Right lobe of liver (tissue), 6 donors: ENCODE measurements around the gene ERI3. TPM values are rescaled to one million over a fixed set of nuclear protein-coding genes. Genes with fewer than 3 reads are reported as not detected.
A peak's percentile ranks its signal among the peaks of the same experiment; 100 is the strongest.

Experiments used
- ATAC-seq, 4 donors: fragments of 200-7000 bp; cut with Tn5 transposase; one replicate each; pipeline ENCODE4 v1.9.1; 2020; ENCODE audit warnings: mild to moderate bottlenecking in 4 of 4, moderate library complexity in 4 of 4
- DNase-seq, 3 donors: peaks; one replicate each; pipeline ENCODE4 v3.0.0-alpha.2; 2020
- H3K27ac ChIP-seq, 3 donors: fragments of 200-600 bp; one replicate each; pipeline ENCODE4 v1.8.0; 2022
- H3K27me3 ChIP-seq, 2 donors: fragments of 200-600 bp; one replicate each; pipeline ENCODE4 v1.8.0; 2022
- H3K36me3 ChIP-seq, 4 donors: fragments of 200-600 bp; sonication (generic) in 1 of 4; one replicate each; pipeline versions ENCODE4 v1.5.1 to v1.8.0; 2017 to 2022; ENCODE audit warnings: control low read depth in 1 of 4
- H3K4me1 ChIP-seq, 4 donors: fragments of 200-600 bp; sonication (generic) in 1 of 4; one replicate each; pipeline versions ENCODE4 v1.5.1 to v1.8.0; 2017 to 2022; ENCODE audit warnings: control low read depth in 1 of 4
- H3K4me3 ChIP-seq, 3 donors: fragments of 200-600 bp; one replicate each; pipeline ENCODE4 v1.8.0; 2022
- H3K9me3 ChIP-seq, 4 donors: fragments of 200-600 bp; sonication (generic) in 1 of 4; one replicate each; pipeline versions ENCODE4 v1.5.1 to v1.8.0; 2017 to 2022; ENCODE audit warnings: control low read depth in 1 of 4
- POLR2A ChIP-seq: fragments of 450-650 bp; IDR thresholded peaks from one replicate; pipeline ENCODE4 v1.6.1; 2017; ENCODE audit warnings: antibody characterized with exemption, mild to moderate bottlenecking
- WGBS: methylation state at CpG from one replicate; pipeline ENCODE4 v1.1.6; 2018; ENCODE audit warnings: low coverage, low lambda C conversion rate; ENCODE audit not compliant: insufficient coverage; ENCODE audit errors: missing lambda C conversion rate; 5-methylcytosine and 5-hydroxymethylcytosine counted together
- intact Hi-C, 2 donors: fragments of 100-400 bp; cut with DNase I; formaldehyde crosslinking; loops; one replicate each; pipeline versions ENCODE4 v1.11.2 to v1.14.1; 2022
- total RNA-seq, 6 experiments: library from RNA; depleted of rRNA in 2 of 6; stranded (reverse); fragments of >200 nt in 2 of 6; fragmentation: NEBNext Ultra II Directional in 3 of 6; extraction: Animal tissue kit (Norgen Biotek cat#: 25700) in 3 of 6; gene quantifications; one replicate each; pipeline versions ENCODE4 v1.1.0 to v1.2.4, GENCODE V29; 2016 to 2023
- TF ChIP-seq, protein P1 (sequence below), 4 donors: fragments of 200-600 bp in 3 of 4; fragments of 450-650 bp in 1 of 4; IDR thresholded peaks; one replicate each; pipeline versions ENCODE4 v1.5.1 to v1.8.0; 2016 to 2022; ENCODE audit warnings: antibody characterized with exemption in 4 of 4, mild to moderate bottlenecking in 2 of 4
- donor health status: DM: no; HTN: yes; CAD: no.
- donor health status: DM: no; HTN: no; CAD: no.
- donor health status: DM: no; HTN: no; CAD: no.
- donor health status: DM: no; HTN: yes; CAD: no.
- donor health status: DM: no; HTN: yes; CAD: no.

The ERI3 gene
- total RNA-seq, 6 experiments from 2014 or later, result 20.6 to 30.6 (median 23.8) TPM

- no peaks in the 10 kb centered on the region for H3K36me3 ChIP-seq
- DNase-seq (no peak), ATAC-seq (no peak)
- no peaks in the 10 kb centered on the region for H3K9me3 ChIP-seq
- WGBS, result 72% methylated on average over 7 of the region's 7 CpGs
- intact Hi-C loops, result no loop called here
- no peaks in the 10 kb centered on the region for H3K27me3 ChIP-seq
- H3K4me1 ChIP-seq, result peaks cover 0 to 41% (median 15%) of the 10 kb centered on the region in 4 donors
- H3K27ac ChIP-seq, result peak overlapping the region in 1 of 3 donors; percentile 77
- no peak overlapping the region for H3K4me3 ChIP-seq
- TF ChIP-seq, protein P1, sequence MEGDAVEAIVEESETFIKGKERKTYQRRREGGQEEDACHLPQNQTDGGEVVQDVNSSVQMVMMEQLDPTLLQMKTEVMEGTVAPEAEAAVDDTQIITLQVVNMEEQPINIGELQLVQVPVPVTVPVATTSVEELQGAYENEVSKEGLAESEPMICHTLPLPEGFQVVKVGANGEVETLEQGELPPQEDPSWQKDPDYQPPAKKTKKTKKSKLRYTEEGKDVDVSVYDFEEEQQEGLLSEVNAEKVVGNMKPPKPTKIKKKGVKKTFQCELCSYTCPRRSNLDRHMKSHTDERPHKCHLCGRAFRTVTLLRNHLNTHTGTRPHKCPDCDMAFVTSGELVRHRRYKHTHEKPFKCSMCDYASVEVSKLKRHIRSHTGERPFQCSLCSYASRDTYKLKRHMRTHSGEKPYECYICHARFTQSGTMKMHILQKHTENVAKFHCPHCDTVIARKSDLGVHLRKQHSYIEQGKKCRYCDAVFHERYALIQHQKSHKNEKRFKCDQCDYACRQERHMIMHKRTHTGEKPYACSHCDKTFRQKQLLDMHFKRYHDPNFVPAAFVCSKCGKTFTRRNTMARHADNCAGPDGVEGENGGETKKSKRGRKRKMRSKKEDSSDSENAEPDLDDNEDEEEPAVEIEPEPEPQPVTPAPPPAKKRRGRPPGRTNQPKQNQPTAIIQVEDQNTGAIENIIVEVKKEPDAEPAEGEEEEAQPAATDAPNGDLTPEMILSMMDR (IDR thresholded peaks at IDR 0.05), result no peak
- TF ChIP-seq POLR2A, result no peak
These were observed 58.3 kb downstream of the ERI3 start for GRCh38 chr1:44296806-44297205.

DNA sequence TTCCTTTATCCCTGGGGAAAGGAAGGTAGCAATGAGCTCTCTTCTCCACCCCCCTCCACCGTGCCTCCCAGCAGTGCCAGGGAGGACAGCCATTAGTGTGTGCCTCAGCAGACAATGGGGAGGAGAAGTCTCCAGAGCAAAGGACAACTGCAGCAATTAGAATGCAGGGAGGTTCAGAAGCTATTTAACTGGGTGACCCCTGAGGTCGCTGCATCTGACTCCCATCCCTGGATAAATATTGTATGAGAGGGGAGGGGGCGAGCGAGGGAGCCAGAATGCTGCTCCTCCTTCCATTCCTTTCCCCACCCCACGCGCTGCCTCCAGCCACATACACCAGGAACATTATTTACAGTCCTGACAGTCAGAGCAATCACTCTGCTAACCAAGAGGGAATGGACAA lies 59.0 kb downstream of the ERI3 start:
- H3K4me3 ChIP-seq, result no peak overlapping the region
- H3K36me3 ChIP-seq, result no peaks in the 10 kb centered on the region
- intact Hi-C loops, result no loop called here
- DNase-seq (no peak), ATAC-seq (no peak)
- H3K4me1 ChIP-seq, result peaks cover 0 to 41% (median 15%) of the 10 kb centered on the region in 4 donors
- H3K9me3 ChIP-seq, result no peaks in the 10 kb centered on the region
- TF ChIP-seq, protein P1 (IDR thresholded peaks at IDR 0.05), result no peak
- TF ChIP-seq POLR2A, result no peak
- no peaks in the 10 kb centered on the region for H3K27me3 ChIP-seq
- no peak overlapping the region for H3K27ac ChIP-seq
- 88% methylated on average over 4 of the region's 6 CpGs for WGBS

GRCh38 chr1:44294588-44295007 lies 60.5 kb downstream of the ERI3 start:
- DNase-seq (no peak), ATAC-seq (no peak)
- no peak for TF ChIP-seq POLR2A
- TF ChIP-seq, protein P1 (IDR thresholded peaks at IDR 0.05), result peak in 2 of 4 donors; percentile 6 to 8

DNA sequence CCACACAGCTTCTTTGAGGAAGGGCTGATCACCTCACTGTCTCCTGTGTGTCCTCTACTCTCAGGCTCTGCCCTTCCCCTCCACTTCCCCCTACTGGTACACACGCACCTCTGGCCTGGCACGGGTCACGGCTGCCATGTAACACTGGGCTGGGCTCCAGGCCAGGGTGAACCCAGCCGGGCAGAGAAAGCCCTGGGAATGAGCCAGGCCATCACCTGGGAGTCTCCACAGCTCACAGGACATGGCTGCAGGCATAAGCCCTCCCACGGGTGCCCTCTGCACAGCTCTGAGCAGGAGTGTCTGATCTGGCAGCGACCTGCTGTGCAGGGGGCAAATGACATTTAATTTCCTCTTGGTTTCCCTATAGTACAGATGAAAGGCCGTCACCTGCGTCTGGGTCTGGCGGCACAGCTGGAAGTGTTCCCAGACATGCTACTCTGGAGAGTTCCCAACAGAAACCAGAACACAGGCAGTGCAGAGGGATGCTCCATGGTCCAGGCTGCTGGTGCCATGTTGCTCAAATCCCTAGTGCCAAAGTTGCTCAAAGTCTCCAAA lies 61.2 kb downstream of the ERI3 start:
- Histone ChIP-seq H3K4me1 (peaks cover 0 to 39% (median 15%) of the 10 kb centered on the region in 4 donors), H3K27ac (peak overlapping the region; percentile 6 to 67 (median 67)), H3K9me3 (no peaks in the 10 kb centered on the region), H3K27me3 (no peaks in the 10 kb centered on the region), H3K36me3 (no peaks in the 10 kb centered on the region), H3K4me3 (no peak overlapping the region)
- TF ChIP-seq, protein P1 (IDR thresholded peaks at IDR 0.05), result peak; percentile 20 to 49 (median 35)
- no peak for TF ChIP-seq POLR2A
- ATAC-seq (peak; percentile 81 to 84 (median 84)), DNase-seq (peak; percentile 87 to 94 (median 91))
- intact Hi-C loops, result no loop called here
- 40% methylated on average over 3 of the region's 9 CpGs for WGBS

More at GRCh38 chr1:44294588-44295007, 60.5 kb downstream of the ERI3 start:
- Histone ChIP-seq H3K27me3 (no peaks in the 10 kb centered on the region), H3K4me3 (no peak overlapping the region), H3K9me3 (no peaks in the 10 kb centered on the region), H3K4me1 (peaks cover 0 to 41% (median 15%) of the 10 kb centered on the region in 4 donors), H3K27ac (peak overlapping the region in 2 of 3 donors; percentile 4 to 67), H3K36me3 (no peaks in the 10 kb centered on the region)
- intact Hi-C loops, result no loop called here
- 83% methylated on average over 4 of the region's 4 CpGs for whole genome bisulfite sequencing
